ENCODE measurements around the gene GFOD1.
"Not testable (repeated sequence)": the region's sequence is repeated elsewhere in the genome, so short reads cannot be mapped to it uniquely, and the experiment has no call there.

GFOD1 gene

GRCh38 chr6:13348334-13349113 lies 138.9 kb downstream of the GFOD1 start:
- no peak for DNase-seq

- DNase-seq, result no peak
These were observed 141.2 kb downstream of the GFOD1 start for GRCh38 chr6:13346245-13346644.

GRCh38 chr6:13342414-13343019 lies 144.9 kb downstream of the GFOD1 start:
- no peak for DNase-seq

GRCh38 chr6:13339863-13340630 lies 147.4 kb downstream of the GFOD1 start:
- DNase-seq, result no peak

- DNase-seq, result no peak
These were observed 149.4 kb downstream of the GFOD1 start for GRCh38 chr6:13338038-13338437.

- peak; percentile 48 for DNase-seq
These were observed 150.8 kb downstream of the GFOD1 start for GRCh38 chr6:13336553-13336952.

- no peak for DNase-seq
These were observed 152.4 kb downstream of the GFOD1 start for GRCh38 chr6:13334953-13335352.

- no peak for DNase-seq
These were observed 155.1 kb downstream of the GFOD1 start for GRCh38 chr6:13332349-13332706.

- no peak for DNase-seq
These were observed 155.7 kb downstream of the GFOD1 start for GRCh38 chr6:13331516-13332348.

- DNase-seq, result no peak
These were observed 158.6 kb downstream of the GFOD1 start for GRCh38 chr6:13328875-13329183.

GRCh38 chr6:13328076-13328874 lies 159.1 kb downstream of the GFOD1 start, which contains the start of gene TBC1D7:
Gene TBC1D7, minus strand, starts transcription at chr6:13328537. Its CDS starts 1,639 bp downstream, at chr6:13326898.
- DNase-seq, result peak; percentile 88

GRCh38 chr6:13327691-13328075 lies 159.7 kb downstream of the GFOD1 start:
- DNase-seq, result no peak

- DNase-seq, result not testable (repeated sequence)
These were observed 161.3 kb downstream of the GFOD1 start for GRCh38 chr6:13326031-13326586.

GRCh38 chr6:13319891-13320564 lies 167.4 kb downstream of the GFOD1 start:
- no peak for DNase-seq

- DNase-seq, result no peak
These were observed 168.6 kb downstream of the GFOD1 start for GRCh38 chr6:13318821-13319220.

- DNase-seq, result no peak
These were observed 171.5 kb downstream of the GFOD1 start for GRCh38 chr6:13315896-13316295.

GRCh38 chr6:13314806-13315205 lies 172.6 kb downstream of the GFOD1 start:
- no peak for DNase-seq

GRCh38 chr6:13311155-13311554 lies 176.2 kb downstream of the GFOD1 start:
- DNase-seq, result no peak

- DNase-seq, result no peak
These were observed 179.1 kb downstream of the GFOD1 start for GRCh38 chr6:13308332-13308731.

All from SHP77 treated with DMSO at 0.1 percent for 48 hours (cell line).